ENCODE data around the gene DENND11. TPM values are rescaled to one million over a fixed set of nuclear protein-coding genes. Genes with fewer than 3 reads are reported as not detected.

DENND11 gene
- total RNA-seq, 2 experiments from 2014 or later: 3.8 to 9.7 TPM

DNA sequence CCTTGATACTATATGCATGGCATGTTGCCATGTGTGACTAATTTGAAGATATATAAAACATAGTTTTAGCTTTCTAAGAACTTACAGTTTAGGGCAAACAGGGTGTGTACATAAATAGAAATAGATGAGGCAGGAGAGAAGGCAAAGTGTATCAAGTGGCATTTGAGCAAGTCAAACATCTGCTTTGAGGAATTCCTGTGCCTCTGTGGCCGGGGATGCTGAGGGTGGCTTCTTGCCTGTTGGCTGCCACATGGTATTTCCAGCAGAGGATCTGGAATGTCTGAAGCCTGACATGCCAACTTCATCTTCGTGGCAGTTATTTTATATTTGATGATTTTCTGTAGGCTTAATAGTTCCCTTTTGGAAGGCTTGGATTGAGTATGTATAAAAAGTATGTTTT lies 42.2 kb upstream of the DENND11 start:
- H3K79me2 ChIP-seq (ENCODE audit: insufficient read depth, low read depth, low read length): peaks cover 38% of the 10 kb centered on the region
- no peak overlapping the region for H3K4me3 ChIP-seq (ENCODE audit: low read depth, low read length, poor library complexity, severe bottlenecking)
- H3K36me3 ChIP-seq (ENCODE audit: insufficient read depth, low read length): peaks cover 99% of the 10 kb centered on the region
- intact Hi-C loops (cut with micrococcal nuclease; ENCODE audit: unreplicated experiment): no loop called here
- H2AFZ ChIP-seq (ENCODE audit: low read length): no peak overlapping the region
- H3K9me3 ChIP-seq (ENCODE audit: low read length): peaks cover 9% of the 10 kb centered on the region; the same call in 1 of the 2 replicates
- H3K9me2 ChIP-seq (ENCODE audit: insufficient read depth, low read length): no peaks in the 10 kb centered on the region
- no peak for DNase-seq (ENCODE audit: low spot score)
- ChIA-PET POLR2A (no interaction called here), CTCF (ENCODE audit: unreplicated experiment) (no interaction called here)
- H3K27ac ChIP-seq (ENCODE audit: low read depth, low read length, poor library complexity, severe bottlenecking): no peak overlapping the region
- TF ChIP-seq CTCF (conservative IDR thresholded peaks at IDR 0.05; ENCODE audit: low read length) (no peak), EZH2phosphoT487 (IDR thresholded peaks at IDR 0.05; ENCODE audit: borderline replicate concordance, low read depth, low read length) (no peak)
- no peak overlapping the region for H3K4me2 ChIP-seq (ENCODE audit: low read length)
- BruUV-seq (replicated peaks): no TSS peak
- H3K4me1 ChIP-seq (ENCODE audit: insufficient read depth, low read length, poor library complexity, severe bottlenecking): peaks cover 17% of the 10 kb centered on the region
- peaks cover 6% of the 10 kb centered on the region; the same call in 1 of the 2 replicates for H4K20me1 ChIP-seq (ENCODE audit: insufficient read depth, low read length)

DNA sequence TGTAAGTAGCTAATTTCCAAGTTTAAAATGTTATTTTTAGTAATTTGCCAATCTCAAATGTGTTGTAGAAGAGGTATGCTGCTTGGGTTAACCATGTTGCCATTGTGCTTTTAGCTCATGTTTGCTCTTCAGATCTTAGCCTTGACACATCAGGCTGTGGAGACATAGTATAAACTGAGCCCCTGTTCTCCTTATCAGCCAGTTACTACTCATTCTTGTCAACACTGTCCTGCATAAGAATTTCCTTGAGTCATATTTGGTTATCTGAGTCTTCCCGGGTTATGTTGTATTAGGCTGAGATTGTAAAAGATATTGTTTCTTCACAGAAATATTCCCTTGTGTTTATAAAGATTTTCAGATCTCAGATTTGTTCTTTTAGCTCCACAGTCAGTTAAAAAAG lies 40.3 kb upstream of the DENND11 start:
- no peak for TF ChIP-seq CTCF (conservative IDR thresholded peaks at IDR 0.05; ENCODE audit: low read length)
- TF ChIP-seq EZH2phosphoT487 (IDR thresholded peaks at IDR 0.05; ENCODE audit: borderline replicate concordance, low read depth, low read length): no peak
- no peak overlapping the region for H3K27ac ChIP-seq (ENCODE audit: low read depth, low read length, poor library complexity, severe bottlenecking)
- H3K4me1 ChIP-seq (ENCODE audit: insufficient read depth, low read length, poor library complexity, severe bottlenecking): peaks cover 18% of the 10 kb centered on the region
- H3K9me2 ChIP-seq (ENCODE audit: insufficient read depth, low read length): no peaks in the 10 kb centered on the region
- peaks cover 41% of the 10 kb centered on the region for H3K79me2 ChIP-seq (ENCODE audit: insufficient read depth, low read depth, low read length)
- CTCF ChIA-PET (ENCODE audit: unreplicated experiment): no interaction called here
- no peak overlapping the region for H3K4me2 ChIP-seq (ENCODE audit: low read length)
- POLR2A ChIA-PET: interaction anchor here (1.8 kb wide), 1 partner anchor 25 kb away, joined by 5 read pairs; no protein-coding TSS in a partner anchor
- no peak overlapping the region for H3K4me3 ChIP-seq (ENCODE audit: low read depth, low read length, poor library complexity, severe bottlenecking)
- BruUV-seq (replicated peaks): no TSS peak
- H2AFZ ChIP-seq (ENCODE audit: low read length): no peak overlapping the region
- no peak for DNase-seq (ENCODE audit: low spot score)
- H4K20me1 ChIP-seq (ENCODE audit: insufficient read depth, low read length): peaks cover 6% of the 10 kb centered on the region; the same call in 1 of the 2 replicates
- no peaks in the 10 kb centered on the region for H3K9me3 ChIP-seq (ENCODE audit: low read length)
- H3K36me3 ChIP-seq (ENCODE audit: insufficient read depth, low read length): peaks cover 82% of the 10 kb centered on the region
- intact Hi-C loops (cut with micrococcal nuclease; ENCODE audit: unreplicated experiment): no loop called here

- peak overlapping the region; percentile 73 for H3K27ac ChIP-seq (ENCODE audit: low read depth, low read length, poor library complexity, severe bottlenecking)
- H3K79me2 ChIP-seq (ENCODE audit: insufficient read depth, low read depth, low read length): peaks cover 35% of the 10 kb centered on the region
- peaks cover 52% of the 10 kb centered on the region for H3K36me3 ChIP-seq (ENCODE audit: insufficient read depth, low read length)
- no peaks in the 10 kb centered on the region for H3K9me3 ChIP-seq (ENCODE audit: low read length)
- H3K9me2 ChIP-seq (ENCODE audit: insufficient read depth, low read length): no peaks in the 10 kb centered on the region
- no peak for DNase-seq (ENCODE audit: low spot score)
- H3K4me1 ChIP-seq (ENCODE audit: insufficient read depth, low read length, poor library complexity, severe bottlenecking): peaks cover 28% of the 10 kb centered on the region
- CTCF ChIA-PET (ENCODE audit: unreplicated experiment): no interaction called here
- peak overlapping the region; percentile 79 for H3K4me3 ChIP-seq (ENCODE audit: low read depth, low read length, poor library complexity, severe bottlenecking)
- POLR2A ChIA-PET: interaction anchor here (0.6 to 1.8 kb wide), 5 partner anchors 12 to 66 kb away, joined by 3 to 5 read pairs (median 3); no protein-coding TSS in a partner anchor
- H2AFZ ChIP-seq (ENCODE audit: low read length): no peak overlapping the region
- peaks cover 6% of the 10 kb centered on the region; the same call in 1 of the 2 replicates for H4K20me1 ChIP-seq (ENCODE audit: insufficient read depth, low read length)
- intact Hi-C loops (cut with micrococcal nuclease; ENCODE audit: unreplicated experiment): loop anchor here (5.0 kb wide), 5 partner anchors 187 to 1548 kb away; partner anchors contain the start of genes AGK, BRAF, CASP2 and MRPS33
- no peak for TF ChIP-seq CTCF (conservative IDR thresholded peaks at IDR 0.05; ENCODE audit: low read length)
- no peak for TF ChIP-seq EZH2phosphoT487 (IDR thresholded peaks at IDR 0.05; ENCODE audit: borderline replicate concordance, low read depth, low read length)
- BruUV-seq (replicated peaks): no TSS peak
- peak overlapping the region; percentile 87 for H3K4me2 ChIP-seq (ENCODE audit: low read length)
Observed at GRCh38 chr7:141739250-141739649, 37.3 kb upstream of the DENND11 start.
